H9 (cell line): ENCODE measurements around the gene HEATR9. TPM values are rescaled to one million over a fixed set of nuclear protein-coding genes. Genes with fewer than 3 reads are reported as not detected.

Experiments used
- DNase-seq: peaks from one replicate; pipeline ENCODE4 v3.0.0-alpha.2; 2017
- H2AFZ ChIP-seq: one replicate; pipeline ENCODE4 v1.6.1; 2013; ENCODE audit warnings: mild to moderate bottlenecking, low read length, control low read depth, moderate library complexity
- H2AK5ac ChIP-seq: 2 replicates; pipeline ENCODE4 v1.6.1; 2013; ENCODE audit warnings: low read length, control low read depth, mixed read lengths; ENCODE audit not compliant: insufficient read length
- H2BK120ac ChIP-seq: one replicate; pipeline ENCODE4 v1.6.1; 2013; ENCODE audit warnings: low read depth, mild to moderate bottlenecking, low read length, control low read depth, inconsistent platforms; ENCODE audit not compliant: poor library complexity, severe bottlenecking
- H2BK12ac ChIP-seq: 2 replicates; pipeline ENCODE4 v1.6.1; 2013; ENCODE audit warnings: low read length, control low read depth, mixed read lengths, low read depth; ENCODE audit not compliant: insufficient read length
- H2BK15ac ChIP-seq: 2 replicates; pipeline ENCODE4 v1.6.1; 2013; ENCODE audit warnings: low read depth, low read length, control low read depth
- H2BK20ac ChIP-seq: one replicate; pipeline ENCODE4 v1.6.1; 2013; ENCODE audit warnings: low read depth, mild to moderate bottlenecking, low read length, control low read depth, inconsistent platforms; ENCODE audit not compliant: poor library complexity, severe bottlenecking
- H2BK5ac ChIP-seq: 2 replicates; pipeline ENCODE4 v1.6.1; 2013; ENCODE audit warnings: low read length, control low read depth, mixed read lengths; ENCODE audit not compliant: insufficient read length
- H3K14ac ChIP-seq: 2 replicates; pipeline ENCODE4 v1.6.1; 2013; ENCODE audit warnings: low read length, control low read depth; ENCODE audit not compliant: insufficient read depth
- H3K18ac ChIP-seq: 2 replicates; pipeline ENCODE4 v1.6.1; 2013; ENCODE audit warnings: low read depth, mild to moderate bottlenecking, mixed read lengths, low read length, control low read depth; ENCODE audit not compliant: insufficient read length
- H3K23ac ChIP-seq: 2 replicates; pipeline ENCODE4 v1.6.1; 2013; ENCODE audit warnings: low read length, control low read depth, mixed read lengths, low read depth; ENCODE audit not compliant: insufficient read length
- H3K23me2 ChIP-seq: 2 replicates; pipeline ENCODE4 v1.6.1; 2013; ENCODE audit warnings: low read depth, mild to moderate bottlenecking, mixed read lengths, low read length, control low read depth; ENCODE audit not compliant: insufficient read length, poor library complexity, severe bottlenecking
- H3K27ac ChIP-seq: 2 replicates; pipeline ENCODE4 v1.5.1; 2013; ENCODE audit warnings: low read length, control low read depth, mixed read lengths, low read depth; ENCODE audit not compliant: insufficient read length
- H3K27me3 ChIP-seq: 2 replicates; pipeline ENCODE4 v1.6.1; 2013; ENCODE audit warnings: low read length, control low read depth, inconsistent platforms; ENCODE audit not compliant: insufficient read depth
- H3K4ac ChIP-seq: 2 replicates; pipeline ENCODE4 v1.6.1; 2013; ENCODE audit warnings: low read depth, mild to moderate bottlenecking, control low read depth, inconsistent platforms, low read length, moderate library complexity
- H3K4me1 ChIP-seq: 2 replicates; pipeline ENCODE4 v1.6.1; 2013; ENCODE audit warnings: low read length, control low read depth, inconsistent platforms; ENCODE audit not compliant: insufficient read depth
- H3K4me2 ChIP-seq: 2 replicates; pipeline ENCODE4 v1.6.1; 2013; ENCODE audit warnings: low read length, control low read depth, mixed read lengths; ENCODE audit not compliant: insufficient read length, insufficient read depth
- H3K56ac ChIP-seq: 2 replicates; pipeline ENCODE4 v1.6.1; 2013; ENCODE audit warnings: low read depth, mild to moderate bottlenecking, mixed read lengths, low read length, control low read depth; ENCODE audit not compliant: insufficient read length
- H3K79me1 ChIP-seq: 2 replicates; pipeline ENCODE4 v1.6.1; 2013; ENCODE audit warnings: low read depth, mild to moderate bottlenecking, moderate library complexity, low read length, control low read depth, inconsistent platforms; ENCODE audit not compliant: insufficient read depth, poor library complexity, severe bottlenecking
- H3K79me2 ChIP-seq: 2 replicates; pipeline ENCODE4 v1.6.1; 2013; ENCODE audit warnings: low read length, control low read depth, inconsistent platforms; ENCODE audit not compliant: insufficient read depth
- H3K9ac ChIP-seq: 2 replicates; pipeline ENCODE4 v1.6.1; 2013; ENCODE audit warnings: low read length, control low read depth, mixed read lengths; ENCODE audit not compliant: insufficient read length; ENCODE audit errors: extremely low read depth
- H3K9me3 ChIP-seq: one replicate; pipeline ENCODE4 v1.6.1; 2013; ENCODE audit warnings: low read depth, low read length, inconsistent platforms; ENCODE audit not compliant: control insufficient read depth
- H3T11ph ChIP-seq: one replicate; pipeline ENCODE4 v1.6.1; 2013; ENCODE audit warnings: mild to moderate bottlenecking, low read length, control low read depth, inconsistent platforms
- H4K20me1 ChIP-seq: one replicate; pipeline ENCODE4 v1.6.1; 2013; ENCODE audit not compliant: control insufficient read depth, insufficient read length, insufficient read depth
- H4K5ac ChIP-seq: 2 replicates; pipeline ENCODE4 v1.6.1; 2013; ENCODE audit warnings: low read depth, mild to moderate bottlenecking, mixed read lengths, low read length, control low read depth; ENCODE audit not compliant: insufficient read length
- H4K8ac ChIP-seq: replicated peaks from 2 replicates; pipeline ENCODE4 v1.6.1; 2013; ENCODE audit warnings: low read length, control low read depth, mixed read lengths, low read depth; ENCODE audit not compliant: insufficient read length
- H4K91ac ChIP-seq: 2 replicates; pipeline ENCODE4 v1.6.1; 2013; ENCODE audit warnings: low read depth, mild to moderate bottlenecking, moderate library complexity, mixed read lengths, low read length, control low read depth; ENCODE audit not compliant: insufficient read length
- H3K27ac Mint-ChIP-seq, 3 experiments: 2 replicates in 2 of 3; 3 replicates in 1 of 3; pipeline ENCODE4 v1.8.0; 2020 to 2021; ENCODE audit warnings: mixed read lengths in 3 of 3, mild to moderate bottlenecking in 1 of 3, moderate library complexity in 1 of 3
- H3K27me3 Mint-ChIP-seq: 2 replicates; pipeline ENCODE4 v1.8.0; 2021; ENCODE audit warnings: low read depth, mild to moderate bottlenecking, moderate library complexity, mixed read lengths
- H3K36me3 Mint-ChIP-seq, 3 experiments: 2 replicates in 2 of 3; 3 replicates in 1 of 3; pipeline ENCODE4 v1.8.0; 2020 to 2021; ENCODE audit warnings: low read depth in 3 of 3, mixed read lengths in 3 of 3; ENCODE audit not compliant: insufficient read depth in 1 of 3
- H3K4me1 Mint-ChIP-seq, 2 experiments: 2 replicates each; pipeline ENCODE4 v1.8.0; 2020; ENCODE audit warnings: mixed read lengths in 2 of 2
- H3K4me3 Mint-ChIP-seq, 2 experiments: 2 replicates in 1 of 2; 3 replicates in 1 of 2; pipeline ENCODE4 v1.8.0; 2020 to 2021; ENCODE audit warnings: mild to moderate bottlenecking in 2 of 2, mixed read lengths in 2 of 2, moderate library complexity in 1 of 2
- H3K9me3 Mint-ChIP-seq, 2 experiments: 2 replicates in 1 of 2; 3 replicates in 1 of 2; pipeline ENCODE4 v1.8.0; 2020; ENCODE audit warnings: mild to moderate bottlenecking in 2 of 2, mixed read lengths in 2 of 2, moderate library complexity in 1 of 2
- WGBS: extraction: QIAGEN DNeasy Blood & Tissue Kit; methylation state at CpG from one replicate; pipeline ENCODE4 v1.1.7; 2013; ENCODE audit warnings: missing lambda C conversion rate, low lambda C conversion rate, mixed read lengths; ENCODE audit not compliant: insufficient read length; ENCODE audit errors: extremely low coverage; 5-methylcytosine and 5-hydroxymethylcytosine counted together
- total RNA-seq: library from RNA; stranded (reverse); gene quantifications from 2 replicates; pipeline ENCODE4 v1.2.1, GENCODE V29; 2021
- TF ChIP-seq, protein P1 (sequence below): fragments of 200-600 bp; sonication (generic); conservative IDR thresholded peaks from 3 replicates; pipeline ENCODE4 v1.8.0; 2021; ENCODE audit warnings: antibody characterized with exemption, mild to moderate bottlenecking

The HEATR9 gene
- total RNA-seq, 1 experiment from 2014 or later, result not detected

DNA sequence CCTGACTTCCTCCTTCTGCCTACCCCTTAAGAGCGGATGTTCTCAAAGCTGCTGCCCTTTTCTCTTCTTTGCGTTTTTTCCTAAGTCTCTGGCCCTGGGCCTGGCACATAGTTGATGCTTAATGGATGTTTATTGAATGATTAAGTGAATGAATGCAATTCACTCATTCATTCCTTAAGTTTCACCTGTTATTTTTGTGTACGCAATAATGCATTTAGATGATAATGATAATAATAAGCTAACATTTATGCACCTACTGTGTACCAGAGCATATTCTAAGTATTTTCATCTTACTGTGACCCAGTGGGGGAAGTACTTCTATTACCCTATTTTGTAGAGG is 7.1 kb upstream of the HEATR9 start:
- Histone ChIP-seq H3K23ac (no peak overlapping the region), H3T11ph (no peak overlapping the region), H3K14ac (no peak overlapping the region), H4K20me1 (no peaks in the 10 kb centered on the region), H4K8ac (no peak overlapping the region), H2BK5ac (no peak overlapping the region), H3K18ac (no peak overlapping the region), H2BK20ac (no peak overlapping the region), H3K27me3 (no peaks in the 10 kb centered on the region), H4K5ac (no peak overlapping the region), H2BK12ac (no peak overlapping the region), H3K9ac (no peak overlapping the region), H3K4me1 (peaks cover 3% of the 10 kb centered on the region; the same call in 1 of the 2 replicates), H3K27ac (no peak overlapping the region), H3K4me2 (no peak overlapping the region), H3K4ac (no peak overlapping the region), H2AFZ (no peak overlapping the region), H3K56ac (no peak overlapping the region), H3K79me1 (no peaks in the 10 kb centered on the region), H4K91ac (no peak overlapping the region), H2AK5ac (no peak overlapping the region), H2BK120ac (no peak overlapping the region), H3K9me3 (no peaks in the 10 kb centered on the region), H3K23me2 (no peaks in the 10 kb centered on the region), H3K79me2 (no peaks in the 10 kb centered on the region), H2BK15ac (no peak overlapping the region)
- TF ChIP-seq, protein P1, sequence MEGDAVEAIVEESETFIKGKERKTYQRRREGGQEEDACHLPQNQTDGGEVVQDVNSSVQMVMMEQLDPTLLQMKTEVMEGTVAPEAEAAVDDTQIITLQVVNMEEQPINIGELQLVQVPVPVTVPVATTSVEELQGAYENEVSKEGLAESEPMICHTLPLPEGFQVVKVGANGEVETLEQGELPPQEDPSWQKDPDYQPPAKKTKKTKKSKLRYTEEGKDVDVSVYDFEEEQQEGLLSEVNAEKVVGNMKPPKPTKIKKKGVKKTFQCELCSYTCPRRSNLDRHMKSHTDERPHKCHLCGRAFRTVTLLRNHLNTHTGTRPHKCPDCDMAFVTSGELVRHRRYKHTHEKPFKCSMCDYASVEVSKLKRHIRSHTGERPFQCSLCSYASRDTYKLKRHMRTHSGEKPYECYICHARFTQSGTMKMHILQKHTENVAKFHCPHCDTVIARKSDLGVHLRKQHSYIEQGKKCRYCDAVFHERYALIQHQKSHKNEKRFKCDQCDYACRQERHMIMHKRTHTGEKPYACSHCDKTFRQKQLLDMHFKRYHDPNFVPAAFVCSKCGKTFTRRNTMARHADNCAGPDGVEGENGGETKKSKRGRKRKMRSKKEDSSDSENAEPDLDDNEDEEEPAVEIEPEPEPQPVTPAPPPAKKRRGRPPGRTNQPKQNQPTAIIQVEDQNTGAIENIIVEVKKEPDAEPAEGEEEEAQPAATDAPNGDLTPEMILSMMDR, result no peak
- Mint-ChIP-seq H3K36me3 (no peaks in the 10 kb centered on the region), H3K4me3 (no peak overlapping the region), H3K27ac (no peak overlapping the region), H3K27me3 (peaks cover 1% of the 10 kb centered on the region; the same call in 1 of the 2 replicates), H3K4me1 (peaks cover 6 to 10% of the 10 kb centered on the region in 2 experiments), H3K9me3 (no peaks in the 10 kb centered on the region)
- DNase-seq, result no peak
- WGBS, result no CpG with 5 or more reads among the region's 3 CpGs
